IPS-18a (cell line): ENCODE results near the gene C10orf95.
A peak's percentile ranks its signal among the peaks of the same experiment; 100 is the strongest.

Experiments used
- H3K27ac ChIP-seq: one replicate; pipeline ENCODE4 v1.5.1; 2013; ENCODE audit warnings: low read length
- H3K27me3 ChIP-seq: one replicate; pipeline ENCODE4 v1.6.1; 2013; ENCODE audit warnings: mild to moderate bottlenecking, low read length; ENCODE audit not compliant: control insufficient read depth, insufficient read depth
- H3K36me3 ChIP-seq: one replicate; pipeline ENCODE4 v1.6.1; 2013; ENCODE audit warnings: low read depth, low read length; ENCODE audit not compliant: control insufficient read depth
- H3K4me1 ChIP-seq: one replicate; pipeline ENCODE4 v1.6.1; 2013; ENCODE audit warnings: low read depth, low read length; ENCODE audit not compliant: control insufficient read depth
- H3K4me3 ChIP-seq: one replicate; pipeline ENCODE4 v1.5.1; 2013; ENCODE audit warnings: low read length
- H3K9ac ChIP-seq: one replicate; pipeline ENCODE4 v1.6.1; 2013; ENCODE audit warnings: mild to moderate bottlenecking, low read length, moderate library complexity
- H3K9me3 ChIP-seq: one replicate; pipeline ENCODE4 v1.6.1; 2013; ENCODE audit warnings: low read depth, low read length; ENCODE audit not compliant: control insufficient read depth

Gene C10orf95

DNA sequence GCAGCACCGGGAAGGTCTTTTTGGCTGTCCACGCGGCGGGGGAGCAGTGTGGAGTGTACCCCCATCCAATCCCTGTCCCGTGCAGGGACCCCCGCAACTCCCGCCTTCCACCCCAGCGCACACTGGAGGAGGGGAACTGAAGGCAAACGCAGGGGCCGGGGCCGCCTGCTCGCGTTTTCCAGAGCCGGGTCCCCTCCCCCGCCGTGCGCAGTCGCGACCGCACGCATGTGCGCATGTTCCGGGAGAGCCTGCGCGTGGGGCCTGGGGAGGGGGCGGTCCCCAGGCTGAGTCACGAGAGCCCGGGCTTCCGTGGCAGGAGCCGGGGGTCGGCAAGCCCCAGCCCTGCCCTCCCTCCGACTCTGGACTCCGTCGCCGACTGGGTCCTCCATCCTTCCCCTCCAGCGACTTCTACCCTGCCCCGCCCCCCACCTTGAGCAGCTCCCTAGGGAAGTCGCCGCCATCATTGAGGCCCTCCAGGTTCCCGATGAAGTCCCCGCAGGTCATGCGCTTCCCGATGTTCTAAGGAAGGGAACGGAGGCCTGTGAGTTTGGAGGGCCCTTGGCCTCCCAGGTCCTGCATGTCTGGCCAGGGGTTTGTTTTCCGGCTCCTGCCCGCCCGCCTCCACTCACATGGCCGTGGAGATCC lies 40.8 kb downstream of the C10orf95 start:
- H3K4me3 ChIP-seq, result peak overlapping the region; percentile 59
- H3K27ac ChIP-seq, result no peak overlapping the region
- H3K27me3 ChIP-seq, result peaks cover 63% of the 10 kb centered on the region

DNA sequence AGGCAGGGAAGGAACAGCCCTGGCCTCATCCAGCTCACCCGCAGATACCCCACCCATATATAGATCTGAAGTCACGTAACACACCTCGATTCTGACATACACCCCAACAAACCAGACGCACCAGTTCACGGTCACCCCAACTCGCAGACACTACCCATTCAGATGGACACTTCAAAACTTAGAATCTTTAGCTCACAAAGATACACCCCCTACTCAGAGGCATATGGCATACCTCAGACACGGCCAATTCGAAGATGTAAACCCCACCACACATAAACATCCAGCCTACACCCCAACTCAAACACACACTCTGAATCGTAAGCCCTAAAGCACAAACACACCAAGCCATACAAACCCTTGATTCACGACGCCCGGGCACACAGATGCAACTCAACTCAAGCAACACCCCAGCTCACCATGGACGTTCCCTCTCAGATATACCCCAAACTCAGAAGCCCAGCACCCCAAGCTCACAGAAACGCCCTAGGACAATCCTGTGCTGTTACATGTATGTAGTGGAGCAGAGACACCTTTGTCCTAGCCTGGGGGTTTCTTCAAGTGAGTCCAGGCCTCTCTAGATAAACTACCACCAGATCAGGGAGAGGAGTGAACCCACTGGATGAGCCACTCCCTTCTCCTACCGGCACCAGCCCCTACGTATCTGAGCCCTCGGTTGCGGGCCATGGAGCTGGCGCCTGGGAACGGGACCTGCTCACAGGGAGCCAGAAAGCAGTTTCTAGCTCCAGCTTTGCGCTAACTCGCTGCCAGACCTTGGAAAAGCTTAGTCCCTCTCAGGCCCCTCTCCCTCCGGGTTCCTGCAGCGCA lies 41.5 kb downstream of the C10orf95 start:
- Histone ChIP-seq H3K9ac (no peak overlapping the region), H3K4me3 (peak overlapping the region; percentile 59), H3K27ac (no peak overlapping the region), H3K9me3 (no peaks in the 10 kb centered on the region), H3K27me3 (peaks cover 63% of the 10 kb centered on the region), H3K4me1 (peaks cover 16% of the 10 kb centered on the region), H3K36me3 (no peaks in the 10 kb centered on the region)

More for the DNA sequence above, 40.8 kb downstream of the C10orf95 start:
- H3K36me3 ChIP-seq, result no peaks in the 10 kb centered on the region
- no peaks in the 10 kb centered on the region for H3K9me3 ChIP-seq
- peaks cover 16% of the 10 kb centered on the region for H3K4me1 ChIP-seq
- H3K9ac ChIP-seq, result peak overlapping the region; percentile 32

DNA sequence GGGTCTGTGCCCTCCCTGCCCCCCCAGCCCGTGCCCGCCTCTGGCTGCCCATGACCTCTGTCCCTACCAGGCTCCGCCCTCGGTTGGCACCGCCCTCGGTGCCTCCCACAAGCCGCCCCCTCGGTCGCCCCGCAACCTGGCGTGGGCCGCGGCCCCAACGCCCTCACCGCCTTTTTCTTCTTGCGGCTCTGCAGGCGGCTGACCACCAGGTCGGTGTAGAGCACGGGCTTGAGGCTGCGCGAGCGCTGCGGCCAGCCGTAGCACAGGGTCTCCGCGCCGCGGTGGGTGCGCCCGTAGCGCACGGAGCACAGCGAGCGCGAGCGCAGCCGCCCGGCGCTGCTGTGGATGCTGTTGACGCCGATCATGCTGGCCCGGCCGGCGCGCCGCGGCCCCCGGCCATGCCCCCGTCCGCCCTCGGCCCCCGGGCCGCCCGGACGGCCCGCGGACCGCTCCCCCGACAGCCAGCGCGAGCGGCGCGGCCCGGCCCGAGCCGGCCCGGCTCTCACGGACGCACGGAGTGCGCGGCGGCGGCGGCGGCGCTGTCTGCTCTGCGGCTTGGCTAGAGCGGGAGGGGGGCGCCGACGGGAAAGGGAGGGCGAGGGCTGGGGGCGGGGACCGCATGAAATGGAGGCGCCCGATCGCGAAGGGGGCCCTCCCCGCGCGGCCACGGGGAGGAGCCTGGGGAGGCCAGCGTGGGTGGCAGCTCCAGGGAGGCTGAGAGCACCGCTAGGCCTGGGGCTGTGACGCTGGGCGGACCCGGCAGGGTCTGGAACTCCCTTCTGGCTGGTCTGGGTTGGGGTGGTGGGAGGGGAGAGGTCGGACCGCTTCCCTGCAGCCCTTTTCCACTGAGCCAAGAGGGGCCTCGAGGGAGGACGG lies 42.4 kb downstream of the C10orf95 start:
- Histone ChIP-seq H3K27ac (no peak overlapping the region), H3K36me3 (no peaks in the 10 kb centered on the region), H3K9ac (no peak overlapping the region), H3K4me3 (peak overlapping the region; percentile 59), H3K27me3 (peaks cover 63% of the 10 kb centered on the region), H3K4me1 (peaks cover 16% of the 10 kb centered on the region), H3K9me3 (no peaks in the 10 kb centered on the region)

DNA sequence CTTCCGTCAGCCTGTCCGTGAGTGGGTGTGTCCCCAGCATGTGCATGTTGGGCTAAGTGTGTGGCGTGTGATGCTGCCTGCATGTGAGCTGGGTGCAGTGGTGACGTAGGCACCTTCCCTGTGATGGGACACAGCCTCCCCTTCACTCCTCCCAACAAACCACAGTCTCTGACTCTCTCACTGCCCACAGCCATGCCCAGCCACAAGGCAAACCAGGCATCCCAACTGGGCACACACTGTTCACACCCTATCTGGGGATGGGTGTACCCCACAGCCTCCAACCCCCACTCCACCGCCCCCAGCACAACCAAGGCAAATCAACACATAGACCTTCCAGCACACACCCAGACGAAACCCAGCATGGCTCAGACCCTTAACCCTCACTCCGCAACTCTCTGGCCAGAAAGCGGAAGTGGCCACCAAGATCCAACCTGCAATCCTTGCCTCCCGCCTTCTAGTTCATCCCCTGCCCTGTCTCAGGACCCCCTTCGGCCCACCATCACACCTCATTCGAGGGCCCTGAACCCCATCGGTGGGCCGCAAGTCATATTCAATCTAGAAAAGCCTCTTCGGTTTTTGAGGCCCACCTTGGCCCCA lies 43.1 kb downstream of the C10orf95 start:
- peaks cover 12% of the 10 kb centered on the region for H3K4me1 ChIP-seq
- H3K4me3 ChIP-seq, result peak overlapping the region; percentile 36
- peaks cover 63% of the 10 kb centered on the region for H3K27me3 ChIP-seq
- no peaks in the 10 kb centered on the region for H3K36me3 ChIP-seq
- H3K9me3 ChIP-seq, result no peaks in the 10 kb centered on the region
- H3K27ac ChIP-seq, result no peak overlapping the region
- no peak overlapping the region for H3K9ac ChIP-seq

DNA sequence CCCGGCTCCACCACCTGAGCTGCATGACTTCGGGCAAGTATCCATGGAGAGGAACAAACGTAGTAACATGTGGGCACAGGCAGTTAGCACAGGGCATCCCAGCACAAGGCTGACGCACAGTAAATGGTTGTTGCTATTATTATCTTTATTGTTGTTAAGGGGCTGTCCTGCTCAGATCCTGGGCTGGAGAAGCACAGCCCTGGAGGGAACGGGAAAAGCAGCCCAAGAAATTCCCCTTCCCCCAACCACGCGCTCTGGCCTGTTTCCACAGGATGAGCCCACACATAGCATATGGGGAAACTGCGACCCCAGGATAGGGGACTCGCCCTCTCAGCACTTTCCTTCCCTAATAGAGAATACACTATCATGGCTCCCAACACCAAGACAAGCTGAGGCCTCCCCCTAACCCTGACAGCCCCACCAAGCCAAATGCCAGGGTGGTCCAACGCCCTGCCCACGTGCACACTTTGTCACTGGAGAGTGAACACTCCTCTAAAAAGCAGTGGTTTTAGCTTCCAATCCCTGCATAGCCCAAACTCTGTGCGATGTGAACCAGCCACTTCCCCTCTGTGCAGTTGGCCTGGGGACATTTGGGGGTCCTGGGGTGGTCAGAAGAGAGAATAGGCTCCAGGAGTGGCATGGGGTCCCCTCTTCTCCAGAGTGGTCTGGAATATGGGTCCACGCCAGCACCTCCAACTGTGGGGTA lies 43.8 kb downstream of the C10orf95 start:
- Histone ChIP-seq H3K4me3 (no peak overlapping the region), H3K27ac (no peak overlapping the region), H3K9me3 (no peaks in the 10 kb centered on the region), H3K27me3 (peaks cover 60% of the 10 kb centered on the region), H3K4me1 (peaks cover 12% of the 10 kb centered on the region), H3K9ac (no peak overlapping the region), H3K36me3 (no peaks in the 10 kb centered on the region)

DNA sequence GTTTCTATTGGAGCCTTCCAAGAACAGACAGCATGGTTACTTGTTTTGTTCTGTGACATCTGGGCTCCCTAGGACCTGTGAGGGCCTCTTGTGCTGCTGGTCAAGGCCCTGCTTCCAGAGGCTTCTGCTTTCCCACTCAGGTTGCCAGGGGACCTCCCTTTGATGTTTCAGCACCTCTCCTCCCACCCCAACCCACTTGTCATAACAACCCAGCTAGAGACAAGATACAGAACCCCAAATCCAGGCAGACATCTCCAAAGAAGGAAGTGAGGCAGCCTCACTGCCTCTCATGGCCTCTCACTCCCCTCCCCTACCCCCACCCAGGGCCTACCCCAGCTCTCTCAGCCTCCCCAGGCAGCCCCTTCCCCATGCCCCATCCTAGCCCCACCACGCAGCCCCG lies 44.5 kb downstream of the C10orf95 start:
- H3K4me1 ChIP-seq, result peaks cover 12% of the 10 kb centered on the region
- H3K9me3 ChIP-seq, result no peaks in the 10 kb centered on the region
- H3K36me3 ChIP-seq, result peaks cover under 1% of the 10 kb centered on the region
- peaks cover 53% of the 10 kb centered on the region for H3K27me3 ChIP-seq
- no peak overlapping the region for H3K4me3 ChIP-seq
- H3K9ac ChIP-seq, result no peak overlapping the region
- no peak overlapping the region for H3K27ac ChIP-seq

DNA sequence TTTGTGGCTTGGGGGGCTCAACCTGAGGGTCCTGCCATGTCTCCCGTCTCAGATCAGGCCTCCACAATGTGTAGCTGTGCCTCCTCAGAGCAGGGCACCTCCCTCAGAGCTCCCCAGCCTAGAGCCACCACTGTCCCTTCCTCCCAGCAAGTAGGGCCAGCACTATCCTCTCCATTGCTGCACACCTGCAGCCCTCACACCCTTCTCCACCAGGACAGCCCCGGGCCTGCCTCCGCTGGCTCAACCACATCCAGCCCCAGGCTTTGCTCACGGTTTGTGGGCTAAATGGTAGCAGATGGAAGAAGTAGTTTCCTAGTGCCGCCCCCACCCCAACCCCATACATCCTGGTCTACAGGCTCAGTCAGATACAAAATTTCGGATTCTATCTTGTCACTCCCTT lies 45.7 kb downstream of the C10orf95 start:
- Histone ChIP-seq H3K9ac (no peak overlapping the region), H3K27ac (no peak overlapping the region), H3K4me1 (peaks cover 3% of the 10 kb centered on the region), H3K9me3 (no peaks in the 10 kb centered on the region), H3K4me3 (no peak overlapping the region), H3K36me3 (peaks cover 11% of the 10 kb centered on the region), H3K27me3 (peaks cover 41% of the 10 kb centered on the region)

DNA sequence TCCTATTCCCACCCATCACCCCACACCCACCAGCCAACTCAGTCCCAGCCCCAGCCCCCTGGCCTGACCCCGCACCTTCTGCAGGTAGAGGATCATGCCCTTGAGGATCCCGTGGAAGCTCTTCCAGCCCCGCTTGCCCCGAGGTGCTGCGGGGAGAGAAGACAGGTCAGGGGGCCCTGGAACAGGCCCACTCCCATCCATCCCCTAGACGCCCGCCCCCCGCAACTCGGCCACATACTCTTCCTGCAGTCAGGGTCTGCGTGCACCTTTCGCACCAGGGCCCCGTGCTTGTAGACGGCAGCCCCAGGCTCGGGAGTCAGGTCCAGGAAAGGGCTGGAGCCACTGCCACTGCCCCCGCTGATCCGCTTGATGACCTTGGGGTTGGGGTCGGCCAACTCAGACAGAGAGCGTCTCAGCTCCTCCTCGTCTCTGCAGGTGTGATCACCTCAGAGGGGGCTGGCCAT lies 46.2 kb downstream of the C10orf95 start:
- no peak overlapping the region for H3K27ac ChIP-seq
- H3K9me3 ChIP-seq, result no peaks in the 10 kb centered on the region
- peaks cover 3% of the 10 kb centered on the region for H3K4me1 ChIP-seq
- no peak overlapping the region for H3K4me3 ChIP-seq
- H3K9ac ChIP-seq, result no peak overlapping the region
- H3K27me3 ChIP-seq, result peaks cover 36% of the 10 kb centered on the region
- H3K36me3 ChIP-seq, result peaks cover 15% of the 10 kb centered on the region

DNA sequence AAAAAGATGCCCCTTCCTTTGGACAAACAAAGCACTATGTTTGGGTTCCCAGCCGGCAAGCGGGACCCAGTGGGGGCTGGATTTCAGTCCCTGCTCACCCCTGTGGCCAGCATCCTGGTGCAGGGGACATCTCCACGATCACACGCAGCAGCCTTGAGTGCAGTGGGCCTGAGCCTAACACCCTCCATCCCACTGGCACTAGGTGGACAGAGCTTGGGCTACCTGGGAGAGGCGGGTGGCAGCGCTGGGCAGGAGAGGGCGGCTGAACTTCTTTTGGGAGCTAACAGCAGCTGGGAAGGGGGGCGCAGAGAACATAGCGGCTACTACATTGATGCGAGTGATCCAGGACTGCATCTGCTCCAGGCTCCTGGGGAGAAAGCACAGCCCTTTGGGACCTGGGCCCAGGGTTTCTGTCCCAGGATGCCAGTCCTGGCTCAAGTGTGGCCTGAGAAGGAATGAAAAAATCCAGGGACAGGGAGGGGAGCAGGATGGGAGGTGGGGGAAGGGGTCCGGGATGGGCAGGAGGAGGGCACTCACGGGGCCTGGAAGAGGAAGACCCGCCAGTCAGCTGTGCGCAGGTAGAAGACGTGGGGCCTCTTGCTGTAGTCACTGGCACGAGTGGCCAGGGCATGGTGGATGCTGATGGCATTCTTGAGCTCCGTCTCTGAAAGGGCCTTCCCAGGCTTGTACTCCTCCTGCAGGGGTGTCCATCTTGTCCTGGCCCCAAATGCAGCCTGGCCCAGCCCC lies 46.8 kb downstream of the C10orf95 start:
- Histone ChIP-seq H3K4me3 (no peak overlapping the region), H3K9me3 (no peaks in the 10 kb centered on the region), H3K27ac (no peak overlapping the region), H3K36me3 (peaks cover 16% of the 10 kb centered on the region), H3K27me3 (peaks cover 30% of the 10 kb centered on the region), H3K9ac (no peak overlapping the region), H3K4me1 (peaks cover 2% of the 10 kb centered on the region)

DNA sequence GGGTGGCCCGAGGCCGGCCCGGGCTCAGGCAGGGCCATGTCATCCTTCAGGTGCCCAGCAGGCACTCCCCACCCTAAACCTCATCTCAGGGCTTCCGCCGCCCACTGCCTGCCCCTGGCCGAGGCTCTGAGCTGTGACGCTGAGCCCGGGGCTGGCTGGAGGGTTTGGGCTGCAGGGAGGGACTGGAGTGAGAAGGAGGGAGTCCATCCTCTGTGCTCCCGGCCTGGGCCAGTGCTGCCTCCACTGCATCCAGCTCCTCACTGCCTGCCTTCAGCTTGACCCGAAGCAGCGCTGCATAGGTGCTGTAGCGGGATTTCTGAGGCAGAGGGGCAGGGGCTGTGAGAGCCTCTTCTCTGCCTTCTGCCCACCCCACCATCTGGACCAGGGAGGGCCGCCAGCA lies 48.2 kb downstream of the C10orf95 start:
- no peaks in the 10 kb centered on the region for H3K4me1 ChIP-seq
- H3K27me3 ChIP-seq, result peaks cover 17% of the 10 kb centered on the region
- H3K27ac ChIP-seq, result no peak overlapping the region
- H3K9ac ChIP-seq, result no peak overlapping the region
- H3K9me3 ChIP-seq, result no peaks in the 10 kb centered on the region
- H3K4me3 ChIP-seq, result no peak overlapping the region
- H3K36me3 ChIP-seq, result peaks cover 21% of the 10 kb centered on the region
